Mucosa of descending colon (tissue), 3 donors: ENCODE data around the gene C2orf42. TPM values are rescaled to one million over a fixed set of nuclear protein-coding genes. Genes with fewer than 3 reads are reported as not detected.
A peak's percentile ranks its signal among the peaks of the same experiment; 100 is the strongest.

ENCODE experiments used
- ATAC-seq: fragments of 200-7000 bp; cut with Tn5 transposase; one replicate; pipeline ENCODE4 v1.9.1; 2020; ENCODE audit warnings: mild to moderate bottlenecking, moderate library complexity
- DNase-seq, 3 donors: peaks; one replicate each; pipeline ENCODE4 v3.0.0-alpha.2; 2020
- H3K36me3 ChIP-seq: fragments of 200-600 bp; one replicate; pipeline ENCODE4 v1.8.0; 2021; ENCODE audit warnings: low read depth, mild to moderate bottlenecking
- H3K4me1 ChIP-seq: fragments of 200-600 bp; one replicate; pipeline ENCODE4 v1.8.0; 2021; ENCODE audit warnings: low read depth, mild to moderate bottlenecking
- H3K4me3 ChIP-seq: fragments of 200-600 bp; one replicate; pipeline ENCODE4 v1.8.0; 2021; ENCODE audit warnings: mild to moderate bottlenecking
- H3K9me3 ChIP-seq: fragments of 200-600 bp; one replicate; pipeline ENCODE4 v1.8.0; 2021; ENCODE audit warnings: mild to moderate bottlenecking
- intact Hi-C, 2 donors: fragments of 100-400 bp; cut with DNase I in 1 of 2; cut with micrococcal nuclease in 1 of 2; formaldehyde crosslinking; loops; one replicate each; pipeline versions ENCODE4 v1.11.0 to v1.11.1; 2022; cut with DNase I, micrococcal nuclease
- total RNA-seq, 3 donors: library from RNA; stranded (reverse); fragmentation: NEBNext Ultra II Directional in 2 of 3; extraction: Animal tissue kit (Norgen Biotek cat#: 25700) in 2 of 3; gene quantifications; one replicate each; pipeline versions ENCODE4 v1.2.1 to v1.2.4, GENCODE V29; 2021 to 2023
- TF ChIP-seq, protein P1 (sequence below): fragments of 200-600 bp; IDR thresholded peaks from one replicate; pipeline ENCODE4 v1.8.0; 2022; ENCODE audit warnings: antibody characterized with exemption, mild to moderate bottlenecking
- donor health status: DM: no; HTN: no; CAD: no; lungs with moderate emphysema.
- donor health status: DM: no; HTN: no; CAD: no.
- donor health status: DM: no; HTN: yes; CAD: no.

C2orf42 gene
- total RNA-seq, 3 donors from 2014 or later = 7.6 to 17.2 (median 12.2) TPM

DNA sequence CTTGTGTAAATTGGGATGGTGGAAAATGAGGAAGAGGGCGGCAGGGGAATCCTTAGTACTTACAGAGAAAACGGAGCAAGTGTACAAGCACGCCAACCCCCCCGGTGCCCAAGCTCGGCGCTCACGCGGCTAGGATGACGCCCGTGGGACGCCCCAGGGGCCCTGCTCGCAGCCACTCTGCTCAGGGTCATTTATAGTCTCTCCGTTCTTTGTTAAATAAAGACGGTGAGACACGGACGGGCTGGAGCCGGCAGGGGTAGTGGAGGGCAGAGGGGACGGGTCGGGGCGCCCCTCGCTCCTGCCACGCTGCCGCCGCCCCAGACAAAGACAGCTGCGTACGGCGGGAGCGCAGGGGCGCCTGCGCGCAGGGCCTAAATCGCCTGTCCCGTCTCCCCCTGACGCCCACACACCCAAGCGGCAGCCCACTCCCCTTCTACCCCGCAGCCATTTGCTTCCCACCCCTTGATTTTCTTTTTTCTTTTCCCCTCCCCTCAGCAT lies 65.8 kb downstream of the C2orf42 start:
- DNase-seq (peak; percentile 77 to 82 (median 79)), ATAC-seq (peak; percentile 63)
- intact Hi-C loops = no loop called here
- peaks cover 8% of the 10 kb centered on the region for H3K4me1 ChIP-seq
- H3K4me3 ChIP-seq = peak overlapping the region; percentile 28
- no peaks in the 10 kb centered on the region for H3K9me3 ChIP-seq
- no peaks in the 10 kb centered on the region for H3K36me3 ChIP-seq
- TF ChIP-seq, protein P1, sequence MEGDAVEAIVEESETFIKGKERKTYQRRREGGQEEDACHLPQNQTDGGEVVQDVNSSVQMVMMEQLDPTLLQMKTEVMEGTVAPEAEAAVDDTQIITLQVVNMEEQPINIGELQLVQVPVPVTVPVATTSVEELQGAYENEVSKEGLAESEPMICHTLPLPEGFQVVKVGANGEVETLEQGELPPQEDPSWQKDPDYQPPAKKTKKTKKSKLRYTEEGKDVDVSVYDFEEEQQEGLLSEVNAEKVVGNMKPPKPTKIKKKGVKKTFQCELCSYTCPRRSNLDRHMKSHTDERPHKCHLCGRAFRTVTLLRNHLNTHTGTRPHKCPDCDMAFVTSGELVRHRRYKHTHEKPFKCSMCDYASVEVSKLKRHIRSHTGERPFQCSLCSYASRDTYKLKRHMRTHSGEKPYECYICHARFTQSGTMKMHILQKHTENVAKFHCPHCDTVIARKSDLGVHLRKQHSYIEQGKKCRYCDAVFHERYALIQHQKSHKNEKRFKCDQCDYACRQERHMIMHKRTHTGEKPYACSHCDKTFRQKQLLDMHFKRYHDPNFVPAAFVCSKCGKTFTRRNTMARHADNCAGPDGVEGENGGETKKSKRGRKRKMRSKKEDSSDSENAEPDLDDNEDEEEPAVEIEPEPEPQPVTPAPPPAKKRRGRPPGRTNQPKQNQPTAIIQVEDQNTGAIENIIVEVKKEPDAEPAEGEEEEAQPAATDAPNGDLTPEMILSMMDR = no peak

DNA sequence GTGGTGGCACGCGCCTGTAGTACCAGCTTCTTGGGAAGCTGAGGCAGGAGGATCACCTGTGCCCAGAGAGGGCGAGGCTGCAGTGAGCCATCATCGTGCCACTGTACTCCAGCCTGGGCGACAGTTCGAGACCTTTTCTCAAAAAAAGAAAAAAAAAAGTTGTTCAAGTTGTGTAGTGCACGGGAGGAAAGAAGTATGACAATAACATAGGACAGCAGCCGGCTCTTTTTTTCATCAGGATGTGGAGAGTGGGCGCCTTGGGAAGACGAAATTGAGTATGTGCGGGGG lies 67.0 kb downstream of the C2orf42 start:
- peak overlapping the region; percentile 17 for H3K4me3 ChIP-seq
- no peak for DNase-seq
- no peak for ATAC-seq
- H3K36me3 ChIP-seq = no peaks in the 10 kb centered on the region
- intact Hi-C loops = no loop called here
- TF ChIP-seq, protein P1 = no peak
- no peaks in the 10 kb centered on the region for H3K9me3 ChIP-seq
- peaks cover 10% of the 10 kb centered on the region for H3K4me1 ChIP-seq

GRCh38 chr2:70123051-70123828 lies 67.6 kb downstream of the C2orf42 start:
- ATAC-seq = peak; percentile 12
- H3K9me3 ChIP-seq = no peaks in the 10 kb centered on the region
- intact Hi-C loops = no loop called here
- peaks cover 14% of the 10 kb centered on the region for H3K4me1 ChIP-seq
- no peak overlapping the region for H3K4me3 ChIP-seq
- TF ChIP-seq, protein P1 = no peak
- no peaks in the 10 kb centered on the region for H3K36me3 ChIP-seq
- DNase-seq = peak in 2 of 3 donors; percentile 54 to 59

GRCh38 chr2:70122470-70122869 lies 68.3 kb downstream of the C2orf42 start:
- Histone ChIP-seq H3K9me3 (no peaks in the 10 kb centered on the region), H3K36me3 (no peaks in the 10 kb centered on the region), H3K4me3 (no peak overlapping the region), H3K4me1 (peaks cover 14% of the 10 kb centered on the region)
- TF ChIP-seq, protein P1 = no peak
- intact Hi-C loops = no loop called here
- DNase-seq (no peak), ATAC-seq (no peak)

DNA sequence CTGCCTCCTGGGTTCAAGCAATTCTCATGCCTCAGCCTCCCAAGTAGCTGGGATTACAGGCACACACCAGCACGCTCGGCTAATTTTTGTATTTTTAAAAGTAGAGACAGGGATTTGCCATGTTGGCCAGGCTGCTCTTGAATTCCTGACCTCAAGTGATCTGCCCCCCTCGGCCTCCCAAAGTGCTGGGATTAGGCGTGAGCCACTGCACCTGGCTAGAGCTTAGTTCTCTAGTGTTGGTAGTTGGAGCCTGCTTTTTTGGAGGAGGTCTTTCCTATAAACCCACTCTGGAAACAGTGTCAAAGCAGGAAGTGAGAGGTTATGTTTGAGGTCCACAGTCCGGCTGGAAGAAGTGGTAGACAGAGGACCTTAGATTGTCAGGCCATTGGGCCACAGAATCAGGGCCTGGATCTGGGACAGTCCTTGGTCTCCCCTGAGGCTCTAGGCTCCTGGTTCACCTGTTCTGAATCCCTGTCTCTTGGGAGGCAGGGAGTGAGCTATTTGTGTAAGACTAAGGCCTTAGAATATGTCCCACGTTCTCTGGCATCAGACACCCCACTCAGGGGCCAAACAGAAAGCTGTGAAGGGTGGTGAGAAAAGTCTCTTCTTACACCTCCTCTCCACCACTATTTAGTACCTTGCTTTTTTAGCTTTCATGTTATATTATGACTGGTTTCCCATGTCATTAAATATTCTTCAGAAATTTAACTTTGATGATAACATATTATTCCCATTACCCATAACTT lies 69.0 kb downstream of the C2orf42 start:
- intact Hi-C loops = no loop called here
- ATAC-seq (no peak), DNase-seq (no peak)
- Histone ChIP-seq H3K9me3 (no peaks in the 10 kb centered on the region), H3K4me1 (peaks cover 14% of the 10 kb centered on the region), H3K4me3 (no peak overlapping the region), H3K36me3 (no peaks in the 10 kb centered on the region)
- TF ChIP-seq, protein P1 = no peak
